HEK293 (cell line): Measurements from ENCODE around the gene RSU1.

Experiments
- CTCF ChIA-PET: fragments of 350-600 bp; formaldehyde crosslinking; extraction: SDS; loops from one replicate; lab custom pipeline; 2021; ENCODE audit warnings: antibody characterized with exemption; lab: Yijun Ruan, JAX
- POLR2A ChIA-PET: fragments of 300-600 bp; formaldehyde crosslinking; extraction: SDS; loops from one replicate; lab custom pipeline; 2020; ENCODE audit warnings: antibody characterized with exemption, inconsistent platforms; lab: Yijun Ruan, JAX
- H3K27ac ChIP-seq: fragments of 200-500 bp; sonication (Bioruptor generic); 2 replicates; pipeline ENCODE4 v1.5.1; 2014; ENCODE audit warnings: low read depth, low read length, control low read depth, inconsistent platforms; ENCODE audit errors: extremely low read depth
- H3K36me3 ChIP-seq, 2 experiments: fragments of 200-500 bp in 1 of 2; sonication (Bioruptor generic) in 1 of 2; 1 replicate in 1 of 2; 2 replicates in 1 of 2; pipeline ENCODE4 v1.5.1; 2014 to 2017; ENCODE audit warnings: inconsistent platforms in 2 of 2, low read length in 2 of 2; ENCODE audit not compliant: control insufficient read depth in 2 of 2, insufficient read depth in 1 of 2
- H3K4me1 ChIP-seq: fragments of 200-500 bp; sonication (Bioruptor generic); 2 replicates; pipeline ENCODE4 v1.5.1; 2014; ENCODE audit warnings: mild to moderate bottlenecking, low read length, inconsistent platforms; ENCODE audit not compliant: control insufficient read depth, insufficient read depth
- H3K4me3 ChIP-seq: 2 replicates; pipeline ENCODE4 v1.5.1; 2011; ENCODE audit warnings: low read depth, mild to moderate bottlenecking, control low read depth, low read length, moderate library complexity
- H3K9me3 ChIP-seq: fragments of 200-500 bp; sonication (Bioruptor generic); 2 replicates; pipeline ENCODE4 v1.5.1; 2014; ENCODE audit warnings: low read depth, low read length, inconsistent platforms; ENCODE audit not compliant: control insufficient read depth, insufficient read depth
- BCL11B ChIP-seq: fragments of 450-650 bp; formaldehyde crosslinking; IDR thresholded peaks from 2 replicates; pipeline ENCODE4 v1.5.1; 2016; ENCODE audit warnings: low read depth, missing biosample characterization, missing genetic modification characterization
- SALL2 ChIP-seq: fragments of 450-650 bp; formaldehyde crosslinking; IDR thresholded peaks from 2 replicates; pipeline ENCODE4 v1.5.0; 2017; ENCODE audit warnings: missing biosample characterization, mild to moderate bottlenecking, missing genetic modification characterization, borderline replicate concordance
- SETDB1 ChIP-seq: IDR thresholded peaks from one replicate; pipeline ENCODE4 v1.6.1; 2017; ENCODE audit warnings: mild to moderate bottlenecking, low read length, moderate library complexity, mixed read lengths; ENCODE audit not compliant: insufficient read length
- SP3 ChIP-seq: fragments of 450-650 bp; formaldehyde crosslinking; IDR thresholded peaks from 2 replicates; pipeline ENCODE4 v1.5.1; 2016; ENCODE audit warnings: missing biosample characterization, missing genetic modification characterization
- SP7 ChIP-seq: fragments of 450-650 bp; formaldehyde crosslinking; IDR thresholded peaks from 2 replicates; pipeline ENCODE4 v1.5.1; 2016; ENCODE audit warnings: missing biosample characterization, missing genetic modification characterization
- ZBTB7A ChIP-seq: fragments of 450-650 bp; formaldehyde crosslinking; IDR thresholded peaks from 2 replicates; pipeline ENCODE4 v1.5.1; 2016; ENCODE audit warnings: low read depth, missing biosample characterization, missing genetic modification characterization
- ZBTB8A ChIP-seq: fragments of 450-650 bp; formaldehyde crosslinking; IDR thresholded peaks from 2 replicates; pipeline ENCODE4 v1.5.1; 2016; ENCODE audit warnings: missing biosample characterization, missing genetic modification characterization
- ZNF701 ChIP-seq: fragments of 450-650 bp; formaldehyde crosslinking; IDR thresholded peaks from 2 replicates; pipeline ENCODE4 v1.5.1; 2016; ENCODE audit warnings: missing biosample characterization, missing genetic modification characterization
- ZNF843 ChIP-seq: fragments of 450-650 bp; formaldehyde crosslinking; IDR thresholded peaks from 2 replicates; pipeline ENCODE4 v1.5.1; 2016; ENCODE audit warnings: missing biosample characterization, missing genetic modification characterization
- TF ChIP-seq, protein P1 (sequence below): fragments of 450-650 bp; formaldehyde crosslinking; IDR thresholded peaks from 2 replicates; pipeline ENCODE4 v1.5.1; 2016; ENCODE audit warnings: missing biosample characterization, missing genetic modification characterization, borderline replicate concordance
- TF ChIP-seq, protein P2 (sequence below): fragments of 450-650 bp; formaldehyde crosslinking; IDR thresholded peaks from 2 replicates; pipeline ENCODE4 v1.5.1; 2016; ENCODE audit warnings: missing biosample characterization, missing genetic modification characterization
- TF ChIP-seq, protein P3 (sequence below): fragments of 450-650 bp; formaldehyde crosslinking; IDR thresholded peaks from 2 replicates; pipeline ENCODE4 v1.5.1; 2016; ENCODE audit warnings: missing biosample characterization, missing genetic modification characterization
- TF ChIP-seq, protein P4 (sequence below): fragments of 450-650 bp; formaldehyde crosslinking; IDR thresholded peaks from 2 replicates; pipeline ENCODE4 v1.5.1; 2016; ENCODE audit warnings: missing biosample characterization, missing genetic modification characterization, borderline replicate concordance
- TF ChIP-seq, protein P5 (sequence below): fragments of 450-650 bp; formaldehyde crosslinking; IDR thresholded peaks from 2 replicates; pipeline ENCODE4 v1.5.1; 2016; ENCODE audit warnings: missing biosample characterization, missing genetic modification characterization
- TF ChIP-seq, protein P6 (sequence below): fragments of 450-650 bp; formaldehyde crosslinking; IDR thresholded peaks from 2 replicates; pipeline ENCODE4 v1.5.1; 2016; ENCODE audit warnings: missing biosample characterization, missing genetic modification characterization

RSU1 gene

DNA sequence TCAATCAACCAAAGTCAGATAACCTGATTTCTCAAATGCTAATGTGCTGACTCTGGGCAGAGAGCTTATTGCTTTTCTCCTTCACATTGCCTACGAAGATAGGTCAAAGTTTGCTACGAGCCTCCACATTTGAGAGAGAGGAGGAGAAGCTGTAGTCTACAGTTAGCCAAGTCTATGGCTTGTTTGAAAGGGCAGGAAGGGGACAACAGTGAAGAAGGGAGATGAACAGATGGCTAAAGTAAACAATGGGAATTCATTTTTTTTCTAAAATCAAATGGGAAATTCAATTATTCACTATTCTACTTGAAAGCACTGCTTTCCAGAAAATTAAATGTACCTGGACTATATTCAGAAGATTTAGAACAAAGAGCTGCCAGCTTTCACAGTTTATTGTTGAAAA, 168.9 kb downstream of the RSU1 start:
- Histone ChIP-seq H3K36me3 (no peaks in the 10 kb centered on the region), H3K4me3 (no peak overlapping the region), H3K9me3 (no peaks in the 10 kb centered on the region)
- TF ChIP-seq, protein P1, sequence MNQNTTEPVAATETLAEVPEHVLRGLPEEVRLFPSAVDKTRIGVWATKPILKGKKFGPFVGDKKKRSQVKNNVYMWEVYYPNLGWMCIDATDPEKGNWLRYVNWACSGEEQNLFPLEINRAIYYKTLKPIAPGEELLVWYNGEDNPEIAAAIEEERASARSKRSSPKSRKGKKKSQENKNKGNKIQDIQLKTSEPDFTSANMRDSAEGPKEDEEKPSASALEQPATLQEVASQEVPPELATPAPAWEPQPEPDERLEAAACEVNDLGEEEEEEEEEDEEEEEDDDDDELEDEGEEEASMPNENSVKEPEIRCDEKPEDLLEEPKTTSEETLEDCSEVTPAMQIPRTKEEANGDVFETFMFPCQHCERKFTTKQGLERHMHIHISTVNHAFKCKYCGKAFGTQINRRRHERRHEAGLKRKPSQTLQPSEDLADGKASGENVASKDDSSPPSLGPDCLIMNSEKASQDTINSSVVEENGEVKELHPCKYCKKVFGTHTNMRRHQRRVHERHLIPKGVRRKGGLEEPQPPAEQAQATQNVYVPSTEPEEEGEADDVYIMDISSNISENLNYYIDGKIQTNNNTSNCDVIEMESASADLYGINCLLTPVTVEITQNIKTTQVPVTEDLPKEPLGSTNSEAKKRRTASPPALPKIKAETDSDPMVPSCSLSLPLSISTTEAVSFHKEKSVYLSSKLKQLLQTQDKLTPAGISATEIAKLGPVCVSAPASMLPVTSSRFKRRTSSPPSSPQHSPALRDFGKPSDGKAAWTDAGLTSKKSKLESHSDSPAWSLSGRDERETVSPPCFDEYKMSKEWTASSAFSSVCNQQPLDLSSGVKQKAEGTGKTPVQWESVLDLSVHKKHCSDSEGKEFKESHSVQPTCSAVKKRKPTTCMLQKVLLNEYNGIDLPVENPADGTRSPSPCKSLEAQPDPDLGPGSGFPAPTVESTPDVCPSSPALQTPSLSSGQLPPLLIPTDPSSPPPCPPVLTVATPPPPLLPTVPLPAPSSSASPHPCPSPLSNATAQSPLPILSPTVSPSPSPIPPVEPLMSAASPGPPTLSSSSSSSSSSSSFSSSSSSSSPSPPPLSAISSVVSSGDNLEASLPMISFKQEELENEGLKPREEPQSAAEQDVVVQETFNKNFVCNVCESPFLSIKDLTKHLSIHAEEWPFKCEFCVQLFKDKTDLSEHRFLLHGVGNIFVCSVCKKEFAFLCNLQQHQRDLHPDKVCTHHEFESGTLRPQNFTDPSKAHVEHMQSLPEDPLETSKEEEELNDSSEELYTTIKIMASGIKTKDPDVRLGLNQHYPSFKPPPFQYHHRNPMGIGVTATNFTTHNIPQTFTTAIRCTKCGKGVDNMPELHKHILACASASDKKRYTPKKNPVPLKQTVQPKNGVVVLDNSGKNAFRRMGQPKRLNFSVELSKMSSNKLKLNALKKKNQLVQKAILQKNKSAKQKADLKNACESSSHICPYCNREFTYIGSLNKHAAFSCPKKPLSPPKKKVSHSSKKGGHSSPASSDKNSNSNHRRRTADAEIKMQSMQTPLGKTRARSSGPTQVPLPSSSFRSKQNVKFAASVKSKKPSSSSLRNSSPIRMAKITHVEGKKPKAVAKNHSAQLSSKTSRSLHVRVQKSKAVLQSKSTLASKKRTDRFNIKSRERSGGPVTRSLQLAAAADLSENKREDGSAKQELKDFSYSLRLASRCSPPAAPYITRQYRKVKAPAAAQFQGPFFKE (tag by site-specific recombination), result no peak
- TF ChIP-seq, protein P2, sequence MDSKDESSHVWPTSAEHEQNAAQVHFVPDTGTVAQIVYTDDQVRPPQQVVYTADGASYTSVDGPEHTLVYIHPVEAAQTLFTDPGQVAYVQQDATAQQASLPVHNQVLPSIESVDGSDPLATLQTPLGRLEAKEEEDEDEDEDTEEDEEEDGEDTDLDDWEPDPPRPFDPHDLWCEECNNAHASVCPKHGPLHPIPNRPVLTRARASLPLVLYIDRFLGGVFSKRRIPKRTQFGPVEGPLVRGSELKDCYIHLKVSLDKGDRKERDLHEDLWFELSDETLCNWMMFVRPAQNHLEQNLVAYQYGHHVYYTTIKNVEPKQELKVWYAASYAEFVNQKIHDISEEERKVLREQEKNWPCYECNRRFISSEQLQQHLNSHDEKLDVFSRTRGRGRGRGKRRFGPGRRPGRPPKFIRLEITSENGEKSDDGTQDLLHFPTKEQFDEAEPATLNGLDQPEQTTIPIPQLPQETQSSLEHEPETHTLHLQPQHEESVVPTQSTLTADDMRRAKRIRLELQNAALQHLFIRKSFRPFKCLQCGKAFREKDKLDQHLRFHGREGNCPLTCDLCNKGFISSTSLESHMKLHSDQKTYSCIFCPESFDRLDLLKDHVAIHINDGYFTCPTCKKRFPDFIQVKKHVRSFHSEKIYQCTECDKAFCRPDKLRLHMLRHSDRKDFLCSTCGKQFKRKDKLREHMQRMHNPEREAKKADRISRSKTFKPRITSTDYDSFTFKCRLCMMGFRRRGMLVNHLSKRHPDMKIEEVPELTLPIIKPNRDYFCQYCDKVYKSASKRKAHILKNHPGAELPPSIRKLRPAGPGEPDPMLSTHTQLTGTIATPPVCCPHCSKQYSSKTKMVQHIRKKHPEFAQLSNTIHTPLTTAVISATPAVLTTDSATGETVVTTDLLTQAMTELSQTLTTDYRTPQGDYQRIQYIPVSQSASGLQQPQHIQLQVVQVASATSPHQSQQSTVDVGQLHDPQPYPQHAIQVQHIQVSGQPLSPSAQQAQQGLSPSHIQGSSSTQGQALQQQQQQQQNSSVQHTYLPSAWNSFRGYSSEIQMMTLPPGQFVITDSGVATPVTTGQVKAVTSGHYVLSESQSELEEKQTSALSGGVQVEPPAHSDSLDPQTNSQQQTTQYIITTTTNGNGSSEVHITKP (tag by site-specific recombination), result no peak
- TF ChIP-seq SETDB1, result no peak
- TF ChIP-seq SP3, result no peak
- TF ChIP-seq SP7 (tag by site-specific recombination), result no peak
- TF ChIP-seq, protein P3, sequence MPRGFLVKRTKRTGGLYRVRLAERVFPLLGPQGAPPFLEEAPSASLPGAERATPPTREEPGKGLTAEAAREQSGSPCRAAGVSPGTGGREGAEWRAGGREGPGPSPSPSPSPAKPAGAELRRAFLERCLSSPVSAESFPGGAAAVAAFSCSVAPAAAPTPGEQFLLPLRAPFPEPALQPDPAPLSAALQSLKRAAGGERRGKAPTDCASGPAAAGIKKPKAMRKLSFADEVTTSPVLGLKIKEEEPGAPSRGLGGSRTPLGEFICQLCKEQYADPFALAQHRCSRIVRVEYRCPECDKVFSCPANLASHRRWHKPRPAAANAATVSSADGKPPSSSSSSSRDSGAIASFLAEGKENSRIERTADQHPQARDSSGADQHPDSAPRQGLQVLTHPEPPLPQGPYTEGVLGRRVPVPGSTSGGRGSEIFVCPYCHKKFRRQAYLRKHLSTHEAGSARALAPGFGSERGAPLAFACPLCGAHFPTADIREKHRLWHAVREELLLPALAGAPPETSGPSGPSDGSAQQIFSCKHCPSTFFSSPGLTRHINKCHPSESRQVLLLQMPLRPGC (tag by site-specific recombination), result no peak
- TF ChIP-seq ZBTB7A (tag by site-specific recombination), result no peak
- TF ChIP-seq, all 188 proteins: peak for 0
- ChIA-PET CTCF (interaction anchor here (1.8 kb wide), 1 partner anchor 769 kb away, joined by 4 read pairs; no protein-coding TSS in a partner anchor), POLR2A (no interaction called here)
- no peak overlapping the region for H3K27ac ChIP-seq
- peaks cover 2% of the 10 kb centered on the region; the same call in 1 of the 2 replicates for H3K4me1 ChIP-seq

DNA sequence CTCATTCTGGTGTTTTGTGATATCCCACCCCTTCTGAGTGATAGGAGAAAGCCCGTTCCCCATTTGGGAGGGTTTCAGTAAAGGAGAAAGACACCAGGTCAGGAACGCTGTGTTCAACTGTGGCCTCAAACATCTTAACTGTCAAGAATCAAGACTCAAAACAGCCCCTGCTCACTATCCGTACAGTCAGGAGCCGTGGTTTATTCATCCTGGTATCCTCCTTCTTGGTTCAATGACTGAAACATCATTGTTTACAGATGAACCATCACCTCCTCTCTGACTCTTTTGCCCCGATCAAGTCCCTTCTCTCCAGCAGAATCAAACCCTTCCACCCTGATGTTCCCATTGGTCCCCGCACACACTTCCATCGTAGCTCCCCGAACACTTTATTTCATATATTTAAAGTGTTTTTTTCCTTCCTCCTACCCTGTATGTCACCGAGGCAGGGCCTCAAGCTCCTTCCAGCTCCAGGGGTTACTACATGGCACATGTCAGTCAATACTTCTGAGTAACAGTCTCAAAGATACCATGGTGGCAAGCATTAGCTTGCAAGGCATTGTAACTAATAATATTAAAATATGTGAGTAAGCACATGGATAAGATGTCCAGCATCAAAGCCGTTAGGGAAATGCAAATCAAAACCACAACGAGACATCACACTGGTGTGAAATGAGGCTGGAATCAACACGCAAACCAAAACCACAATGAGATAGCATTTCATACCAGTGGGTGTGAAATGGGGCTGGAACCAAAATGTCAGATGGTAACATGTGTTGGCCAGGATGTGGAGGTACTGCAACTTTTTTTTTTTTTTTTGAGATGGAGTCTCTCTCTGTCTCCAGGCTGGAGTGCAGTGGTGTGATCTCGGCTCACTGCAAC, 170.8 kb downstream of the RSU1 start:
- H3K36me3 ChIP-seq, result no peaks in the 10 kb centered on the region
- ChIA-PET POLR2A (no interaction called here), CTCF (no interaction called here)

More for the DNA sequence above, 170.8 kb downstream of the RSU1 start:
- Histone ChIP-seq H3K9me3 (no peaks in the 10 kb centered on the region), H3K4me1 (no peaks in the 10 kb centered on the region; the same call in 1 of the 2 replicates), H3K27ac (no peak overlapping the region), H3K4me3 (no peak overlapping the region)
- TF ChIP-seq SALL2, result no peak
- no peak for TF ChIP-seq ZBTB8A (tag by site-specific recombination)
- no peak for TF ChIP-seq ZBTB7A (tag by site-specific recombination)
- TF ChIP-seq ZNF701 (tag by site-specific recombination), result no peak
- no peak for TF ChIP-seq BCL11B (tag by site-specific recombination)
- TF ChIP-seq, protein P4, sequence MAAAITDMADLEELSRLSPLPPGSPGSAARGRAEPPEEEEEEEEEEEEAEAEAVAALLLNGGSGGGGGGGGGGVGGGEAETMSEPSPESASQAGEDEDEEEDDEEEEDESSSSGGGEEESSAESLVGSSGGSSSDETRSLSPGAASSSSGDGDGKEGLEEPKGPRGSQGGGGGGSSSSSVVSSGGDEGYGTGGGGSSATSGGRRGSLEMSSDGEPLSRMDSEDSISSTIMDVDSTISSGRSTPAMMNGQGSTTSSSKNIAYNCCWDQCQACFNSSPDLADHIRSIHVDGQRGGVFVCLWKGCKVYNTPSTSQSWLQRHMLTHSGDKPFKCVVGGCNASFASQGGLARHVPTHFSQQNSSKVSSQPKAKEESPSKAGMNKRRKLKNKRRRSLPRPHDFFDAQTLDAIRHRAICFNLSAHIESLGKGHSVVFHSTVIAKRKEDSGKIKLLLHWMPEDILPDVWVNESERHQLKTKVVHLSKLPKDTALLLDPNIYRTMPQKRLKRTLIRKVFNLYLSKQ (tag by site-specific recombination), result no peak
- TF ChIP-seq, protein P5, sequence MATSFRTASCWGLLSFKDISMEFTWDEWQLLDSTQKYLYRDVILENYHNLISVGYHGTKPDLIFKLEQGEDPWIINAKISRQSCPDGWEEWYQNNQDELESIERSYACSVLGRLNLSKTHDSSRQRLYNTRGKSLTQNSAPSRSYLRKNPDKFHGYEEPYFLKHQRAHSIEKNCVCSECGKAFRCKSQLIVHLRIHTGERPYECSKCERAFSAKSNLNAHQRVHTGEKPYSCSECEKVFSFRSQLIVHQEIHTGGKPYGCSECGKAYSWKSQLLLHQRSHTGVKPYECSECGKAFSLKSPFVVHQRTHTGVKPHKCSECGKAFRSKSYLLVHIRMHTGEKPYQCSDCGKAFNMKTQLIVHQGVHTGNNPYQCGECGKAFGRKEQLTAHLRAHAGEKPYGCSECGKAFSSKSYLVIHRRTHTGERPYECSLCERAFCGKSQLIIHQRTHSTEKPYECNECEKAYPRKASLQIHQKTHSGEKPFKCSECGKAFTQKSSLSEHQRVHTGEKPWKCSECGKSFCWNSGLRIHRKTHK (tag by site-specific recombination), result no peak
- TF ChIP-seq, protein P6, sequence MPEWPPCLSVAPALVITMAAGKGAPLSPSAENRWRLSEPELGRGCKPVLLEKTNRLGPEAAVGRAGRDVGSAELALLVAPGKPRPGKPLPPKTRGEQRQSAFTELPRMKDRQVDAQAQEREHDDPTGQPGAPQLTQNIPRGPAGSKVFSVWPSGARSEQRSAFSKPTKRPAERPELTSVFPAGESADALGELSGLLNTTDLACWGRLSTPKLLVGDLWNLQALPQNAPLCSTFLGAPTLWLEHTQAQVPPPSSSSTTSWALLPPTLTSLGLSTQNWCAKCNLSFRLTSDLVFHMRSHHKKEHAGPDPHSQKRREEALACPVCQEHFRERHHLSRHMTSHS (tag by site-specific recombination), result no peak
- no peak for TF ChIP-seq ZNF843 (tag by site-specific recombination)
